ELR (cell line): ENCODE data around the gene HS6ST1.
A peak's percentile ranks its signal among the peaks of the same experiment; 100 is the strongest.

Source experiments
- DNase-seq: peaks from one replicate; pipeline ENCODE4 v3.0.0-alpha.2; 2015; ENCODE audit warnings: low read depth

The HS6ST1 gene

GRCh38 chr2:128235581-128235980 lies 83.1 kb downstream of the HS6ST1 start:
- DNase-seq: no peak

GRCh38 chr2:128234613-128235012 lies 84.1 kb downstream of the HS6ST1 start:
- DNase-seq: no peak

GRCh38 chr2:128233790-128234395 lies 84.8 kb downstream of the HS6ST1 start:
- no peak for DNase-seq

GRCh38 chr2:128232965-128233789 lies 85.5 kb downstream of the HS6ST1 start:
- peak; percentile 77 for DNase-seq

GRCh38 chr2:128228894-128229293 lies 89.8 kb downstream of the HS6ST1 start:
- peak; percentile 54 for DNase-seq

GRCh38 chr2:128227862-128228261 lies 90.8 kb downstream of the HS6ST1 start:
- no peak for DNase-seq

GRCh38 chr2:128219891-128220290 lies 98.8 kb downstream of the HS6ST1 start:
- DNase-seq: no peak

GRCh38 chr2:128217671-128218070 lies 101.0 kb downstream of the HS6ST1 start:
- no peak for DNase-seq

- no peak for DNase-seq
These were observed 102.6 kb downstream of the HS6ST1 start for GRCh38 chr2:128215897-128216642.
